Parathyroid adenoma (tissue), 2 donors: Measurements from ENCODE around the gene ADPRHL1.

Experiments used
- H2AFZ ChIP-seq: fragments of 300-600 bp; sonication (generic); one replicate; pipeline ENCODE4 v1.7.0; 2017; ENCODE audit warnings: antibody characterized with exemption, mild to moderate bottlenecking
- H3K27ac ChIP-seq: fragments of 300-600 bp; sonication (generic); one replicate; pipeline ENCODE4 v1.7.0; 2017
- H3K27me3 ChIP-seq: fragments of 300-600 bp; sonication (generic); one replicate; pipeline ENCODE4 v1.7.0; 2017; ENCODE audit warnings: low read length; ENCODE audit not compliant: control insufficient read depth, insufficient read depth
- H3K36me3 ChIP-seq: fragments of 300-600 bp; sonication (generic); one replicate; pipeline ENCODE4 v1.7.0; 2017; ENCODE audit warnings: low read length; ENCODE audit not compliant: control insufficient read depth, insufficient read depth
- H3K4me1 ChIP-seq: fragments of 300-600 bp; sonication (generic); one replicate; pipeline ENCODE4 v1.7.0; 2017; ENCODE audit warnings: control low read depth
- H3K4me2 ChIP-seq: fragments of 300-600 bp; sonication (generic); one replicate; pipeline ENCODE4 v1.7.0; 2017; ENCODE audit warnings: low read length
- H3K4me3 ChIP-seq: fragments of 300-600 bp; sonication (generic); one replicate; pipeline ENCODE4 v1.7.0; 2017; ENCODE audit warnings: low read depth, low read length
- H3K79me2 ChIP-seq: fragments of 300-600 bp; sonication (generic); one replicate; pipeline ENCODE4 v1.7.0; 2017; ENCODE audit warnings: control low read depth
- H3K9ac ChIP-seq: fragments of 300-600 bp; sonication (generic); one replicate; pipeline ENCODE4 v1.7.0; 2017; ENCODE audit warnings: mild to moderate bottlenecking
- H3K9me3 ChIP-seq: fragments of 300-600 bp; sonication (generic); one replicate; pipeline ENCODE4 v1.7.0; 2017; ENCODE audit warnings: low read length; ENCODE audit not compliant: control insufficient read depth
- TF ChIP-seq, protein P1 (sequence below): fragments of 300-600 bp; sonication (generic); IDR thresholded peaks from one replicate; pipeline ENCODE4 v1.7.0; 2017; ENCODE audit warnings: antibody characterized with exemption, mild to moderate bottlenecking
- donor health status: primary hyperparathyroidism.

The ADPRHL1 gene

DNA sequence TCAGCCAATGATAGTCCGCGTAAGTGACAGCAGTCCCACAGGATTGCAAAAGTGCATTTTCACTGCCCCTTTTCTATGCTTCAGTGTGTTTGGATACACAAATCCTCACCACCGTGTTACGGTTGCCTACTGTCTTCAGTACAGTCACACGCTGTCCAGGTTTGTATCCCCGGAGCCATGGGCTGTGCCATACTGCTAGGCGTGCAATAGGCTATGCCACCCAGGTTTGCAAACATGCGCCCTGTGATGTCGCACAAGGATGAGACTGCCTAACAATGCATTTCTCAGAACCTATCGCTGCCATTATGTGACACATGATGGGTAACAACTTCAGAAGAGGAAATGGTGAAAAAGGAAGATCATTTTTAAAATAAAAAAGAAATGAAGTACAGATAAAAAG is 16.8 kb upstream of the ADPRHL1 start:
- H3K27ac ChIP-seq: no peak overlapping the region
- H3K4me3 ChIP-seq: no peak overlapping the region
- no peak overlapping the region for H3K4me2 ChIP-seq
- H3K36me3 ChIP-seq: no peaks in the 10 kb centered on the region
- TF ChIP-seq, protein P1, sequence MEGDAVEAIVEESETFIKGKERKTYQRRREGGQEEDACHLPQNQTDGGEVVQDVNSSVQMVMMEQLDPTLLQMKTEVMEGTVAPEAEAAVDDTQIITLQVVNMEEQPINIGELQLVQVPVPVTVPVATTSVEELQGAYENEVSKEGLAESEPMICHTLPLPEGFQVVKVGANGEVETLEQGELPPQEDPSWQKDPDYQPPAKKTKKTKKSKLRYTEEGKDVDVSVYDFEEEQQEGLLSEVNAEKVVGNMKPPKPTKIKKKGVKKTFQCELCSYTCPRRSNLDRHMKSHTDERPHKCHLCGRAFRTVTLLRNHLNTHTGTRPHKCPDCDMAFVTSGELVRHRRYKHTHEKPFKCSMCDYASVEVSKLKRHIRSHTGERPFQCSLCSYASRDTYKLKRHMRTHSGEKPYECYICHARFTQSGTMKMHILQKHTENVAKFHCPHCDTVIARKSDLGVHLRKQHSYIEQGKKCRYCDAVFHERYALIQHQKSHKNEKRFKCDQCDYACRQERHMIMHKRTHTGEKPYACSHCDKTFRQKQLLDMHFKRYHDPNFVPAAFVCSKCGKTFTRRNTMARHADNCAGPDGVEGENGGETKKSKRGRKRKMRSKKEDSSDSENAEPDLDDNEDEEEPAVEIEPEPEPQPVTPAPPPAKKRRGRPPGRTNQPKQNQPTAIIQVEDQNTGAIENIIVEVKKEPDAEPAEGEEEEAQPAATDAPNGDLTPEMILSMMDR: no peak
- no peaks in the 10 kb centered on the region for H3K79me2 ChIP-seq
- no peaks in the 10 kb centered on the region for H3K9me3 ChIP-seq
- no peak overlapping the region for H3K9ac ChIP-seq
- H3K4me1 ChIP-seq: no peaks in the 10 kb centered on the region
- H2AFZ ChIP-seq: no peak overlapping the region
- no peaks in the 10 kb centered on the region for H3K27me3 ChIP-seq

DNA sequence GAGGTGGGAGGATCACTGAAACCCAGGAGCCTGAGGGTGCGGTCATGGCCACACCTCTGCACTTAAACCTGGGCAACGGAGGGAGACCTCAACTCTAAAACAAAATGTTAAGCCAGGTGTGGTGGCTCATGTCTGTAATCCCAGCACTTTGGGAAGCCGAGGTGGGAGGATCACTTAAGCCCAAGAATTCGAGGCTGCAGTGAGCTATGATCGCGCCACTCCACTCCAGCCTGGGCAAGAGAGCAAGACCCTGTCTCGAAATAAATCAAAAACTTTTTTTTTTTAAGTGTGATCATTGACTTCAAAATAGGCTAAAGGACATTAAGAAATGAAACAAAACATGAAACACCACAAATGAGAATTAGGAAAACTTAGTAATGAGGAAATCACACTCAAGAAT is 16.3 kb upstream of the ADPRHL1 start:
- H3K4me3 ChIP-seq: no peak overlapping the region
- no peaks in the 10 kb centered on the region for H3K9me3 ChIP-seq
- H3K36me3 ChIP-seq: no peaks in the 10 kb centered on the region
- H3K4me2 ChIP-seq: no peak overlapping the region
- no peak overlapping the region for H3K9ac ChIP-seq
- no peaks in the 10 kb centered on the region for H3K4me1 ChIP-seq
- no peaks in the 10 kb centered on the region for H3K27me3 ChIP-seq
- no peaks in the 10 kb centered on the region for H3K79me2 ChIP-seq
- TF ChIP-seq, protein P1: no peak
- H2AFZ ChIP-seq: no peak overlapping the region
- no peak overlapping the region for H3K27ac ChIP-seq

DNA sequence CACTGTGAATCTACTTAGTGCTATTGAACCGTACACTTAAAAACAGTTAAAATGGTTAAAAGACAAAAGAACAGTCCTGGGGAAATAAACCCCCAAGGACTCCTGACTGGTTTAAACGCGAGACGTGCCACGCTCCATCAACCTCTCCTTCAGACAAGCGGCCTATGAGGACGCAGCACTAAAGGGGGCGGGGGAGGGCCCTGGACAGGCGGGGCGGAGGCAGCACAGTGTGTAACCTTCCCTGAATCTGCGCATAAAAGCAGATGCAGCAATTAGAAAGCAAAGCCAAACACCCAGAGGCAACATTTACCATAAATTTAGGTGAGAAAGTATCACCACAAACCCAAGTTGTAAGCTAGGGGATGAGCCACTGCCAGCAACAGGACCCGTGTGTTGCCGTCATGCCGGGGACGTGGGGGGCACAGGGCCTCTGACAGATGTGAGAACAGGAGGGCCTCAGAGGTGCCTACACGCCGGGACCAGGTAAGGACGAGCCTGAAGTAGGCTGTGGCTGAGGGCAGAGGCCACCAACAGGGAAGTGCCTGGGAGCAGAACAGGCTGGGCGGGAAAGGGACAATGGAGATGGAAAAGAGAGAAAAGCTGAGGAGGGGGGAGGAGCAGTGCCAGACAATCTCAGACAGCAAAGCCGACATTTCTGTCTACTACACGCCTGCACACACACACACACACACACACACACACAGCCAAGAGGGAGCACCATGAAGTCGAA is 15.3 kb upstream of the ADPRHL1 start:
- H3K27me3 ChIP-seq: no peaks in the 10 kb centered on the region
- H3K9ac ChIP-seq: no peak overlapping the region
- no peak overlapping the region for H3K27ac ChIP-seq
- no peaks in the 10 kb centered on the region for H3K79me2 ChIP-seq
- TF ChIP-seq, protein P1: no peak
- H3K4me2 ChIP-seq: no peak overlapping the region
- no peak overlapping the region for H3K4me3 ChIP-seq
- no peak overlapping the region for H2AFZ ChIP-seq
- no peaks in the 10 kb centered on the region for H3K4me1 ChIP-seq
- no peaks in the 10 kb centered on the region for H3K36me3 ChIP-seq
- H3K9me3 ChIP-seq: no peaks in the 10 kb centered on the region

DNA sequence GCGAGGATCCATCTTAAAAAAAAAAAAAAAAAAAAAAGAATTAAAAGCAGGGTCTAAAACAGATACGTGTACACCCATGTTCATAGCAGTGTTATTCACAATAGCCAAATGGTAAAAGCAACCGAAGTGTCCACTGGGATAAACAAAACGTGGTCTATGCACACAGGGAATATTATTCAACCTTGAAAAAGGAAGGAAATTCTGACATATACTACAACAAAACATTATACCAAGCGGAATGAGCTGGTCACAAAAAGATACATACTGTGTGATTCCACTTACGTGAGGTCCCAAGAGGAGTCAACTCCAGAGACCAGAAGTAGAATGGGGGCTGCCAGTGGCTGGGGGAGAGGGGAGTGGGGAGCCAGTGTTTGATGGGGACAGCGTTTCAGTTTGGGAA is 14.7 kb upstream of the ADPRHL1 start:
- TF ChIP-seq, protein P1: no peak
- Histone ChIP-seq H3K27ac (no peak overlapping the region), H3K27me3 (no peaks in the 10 kb centered on the region), H3K36me3 (no peaks in the 10 kb centered on the region), H3K4me2 (no peak overlapping the region), H3K79me2 (no peaks in the 10 kb centered on the region), H3K4me1 (no peaks in the 10 kb centered on the region), H3K4me3 (no peak overlapping the region), H3K9ac (no peak overlapping the region), H3K9me3 (no peaks in the 10 kb centered on the region), H2AFZ (no peak overlapping the region)

DNA sequence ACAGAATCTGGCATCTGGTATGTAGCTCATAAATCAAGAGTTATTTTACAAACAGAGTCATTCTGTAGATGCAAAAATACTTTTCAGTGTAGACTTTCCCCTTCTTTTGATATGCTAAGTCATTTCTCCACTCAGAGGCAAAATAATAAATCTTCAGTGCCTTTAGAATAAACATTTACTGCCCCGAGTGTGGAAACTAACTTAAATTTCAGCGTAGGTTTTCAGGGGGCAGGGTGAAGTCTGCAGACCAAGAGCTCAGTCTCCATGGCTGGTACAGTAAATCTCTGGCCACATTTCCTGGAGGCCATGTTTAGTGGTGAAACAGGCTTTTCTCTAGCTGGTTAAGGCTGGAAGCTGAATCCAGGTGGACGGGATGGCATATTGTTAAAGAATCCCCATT is 13.1 kb upstream of the ADPRHL1 start:
- Histone ChIP-seq H3K9ac (no peak overlapping the region), H3K4me3 (no peak overlapping the region), H3K79me2 (no peaks in the 10 kb centered on the region), H3K4me1 (no peaks in the 10 kb centered on the region), H2AFZ (no peak overlapping the region), H3K9me3 (no peaks in the 10 kb centered on the region), H3K4me2 (no peak overlapping the region), H3K27ac (no peak overlapping the region), H3K27me3 (no peaks in the 10 kb centered on the region), H3K36me3 (no peaks in the 10 kb centered on the region)
- TF ChIP-seq, protein P1: no peak
